Measurements from ENCODE around the gene ACTN3. TPM values are rescaled to one million over a fixed set of nuclear protein-coding genes. Genes with fewer than 3 reads are reported as not detected.
"Not testable (repeated sequence)": the region's sequence is repeated elsewhere in the genome, so short reads cannot be mapped to it uniquely, and the experiment has no call there.

Gene ACTN3
- total RNA-seq, 2 experiments from 2014 or later, result 0.23 TPM; not detected in 1

- peak overlapping the region; percentile 0 for H3K4me3 Mint-ChIP-seq
- ChIA-PET CTCF (interaction anchor here (1.3 to 3.4 kb wide), 4 partner anchors 11 to 82 kb away, joined by 3 to 14 read pairs (median 7); partner anchors contain the start of gene RBM4B), POLR2A (no interaction called here)
- H3K4me1 Mint-ChIP-seq, result peaks cover 34% of the 10 kb centered on the region
- H3K27me3 Mint-ChIP-seq, result no peaks in the 10 kb centered on the region
- H3K9me3 Mint-ChIP-seq, result no peaks in the 10 kb centered on the region
- DNase-seq, result no peak
- H3K27ac Mint-ChIP-seq, result no peak overlapping the region
- peaks cover 2% of the 10 kb centered on the region for H3K36me3 Mint-ChIP-seq (ENCODE audit: low read depth)
Observed at GRCh38 chr11:66595245-66595904, 48.7 kb downstream of the ACTN3 start.

- Mint-ChIP-seq H3K36me3 (ENCODE audit: low read depth) (no peaks in the 10 kb centered on the region), H3K27ac (no peak overlapping the region), H3K9me3 (no peaks in the 10 kb centered on the region), H3K4me1 (peaks cover 15% of the 10 kb centered on the region), H3K27me3 (no peaks in the 10 kb centered on the region), H3K4me3 (no peak overlapping the region)
- POLR2A ChIA-PET, result no interaction called here
- DNase-seq, result no peak
- CTCF ChIA-PET, result no interaction called here
Observed at GRCh38 chr11:66598993-66599392, 52.3 kb downstream of the ACTN3 start.

DNA sequence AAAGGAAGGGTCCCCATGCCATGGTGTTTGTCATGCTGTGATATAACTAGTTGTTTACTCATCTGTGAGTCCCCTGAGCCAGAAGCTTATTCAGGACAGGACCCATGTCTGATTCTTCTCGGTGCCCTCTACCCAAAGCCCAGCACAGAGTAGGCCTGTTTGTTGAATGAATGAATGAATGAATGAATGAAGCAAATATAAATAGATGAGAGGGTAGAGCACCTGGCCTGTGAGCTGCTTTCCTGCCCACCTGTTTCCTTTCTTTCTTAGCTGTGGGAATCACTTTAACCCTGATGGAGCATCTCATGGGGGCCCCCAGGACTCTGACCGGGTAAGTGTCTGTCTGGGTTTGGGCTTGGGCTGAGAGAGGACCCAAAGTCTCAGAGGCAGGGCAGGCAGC lies 53.5 kb downstream of the ACTN3 start:
- no peaks in the 10 kb centered on the region for H3K27me3 Mint-ChIP-seq
- DNase-seq, result no peak
- H3K36me3 Mint-ChIP-seq (ENCODE audit: low read depth), result peaks cover 5% of the 10 kb centered on the region
- H3K4me3 Mint-ChIP-seq, result no peak overlapping the region
- ChIA-PET CTCF (no interaction called here), POLR2A (no interaction called here)
- no peaks in the 10 kb centered on the region for H3K9me3 Mint-ChIP-seq
- no peak overlapping the region for H3K27ac Mint-ChIP-seq
- peaks cover 10% of the 10 kb centered on the region for H3K4me1 Mint-ChIP-seq

DNA sequence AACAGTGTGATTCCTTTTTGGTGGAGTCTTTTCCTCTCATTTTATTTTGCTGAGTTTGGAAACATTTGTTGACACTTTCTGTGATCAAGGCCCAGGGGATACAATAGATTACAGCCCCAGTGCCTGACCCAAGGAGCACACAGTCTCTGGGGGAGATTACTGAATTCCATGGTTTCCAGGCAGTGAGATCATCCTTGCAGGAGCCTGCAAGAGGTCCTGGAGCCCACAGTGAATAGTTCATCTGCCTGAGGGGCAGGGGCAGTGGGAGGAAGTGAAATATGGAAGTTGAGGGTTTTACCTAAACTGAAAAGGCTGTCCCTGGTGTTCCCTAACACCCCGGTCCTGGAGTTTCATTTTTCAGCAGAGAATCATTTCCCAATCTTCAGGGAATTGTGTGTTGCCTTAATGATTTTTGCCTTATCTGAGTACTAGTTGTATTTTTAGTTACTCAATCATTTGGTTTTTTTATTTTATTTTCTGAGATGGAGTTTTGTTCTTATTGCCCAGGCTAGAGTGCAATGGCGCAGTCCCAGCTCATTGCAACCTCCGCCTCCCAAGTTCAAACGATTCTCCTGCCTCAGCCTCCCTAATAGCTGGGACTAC lies 54.0 kb downstream of the ACTN3 start:
- ChIA-PET CTCF (no interaction called here), POLR2A (no interaction called here)
- Mint-ChIP-seq H3K27ac (no peak overlapping the region), H3K9me3 (no peaks in the 10 kb centered on the region), H3K36me3 (ENCODE audit: low read depth) (peaks cover 6% of the 10 kb centered on the region), H3K4me1 (peaks cover 4% of the 10 kb centered on the region), H3K4me3 (no peak overlapping the region), H3K27me3 (no peaks in the 10 kb centered on the region)
- no peak for DNase-seq

DNA sequence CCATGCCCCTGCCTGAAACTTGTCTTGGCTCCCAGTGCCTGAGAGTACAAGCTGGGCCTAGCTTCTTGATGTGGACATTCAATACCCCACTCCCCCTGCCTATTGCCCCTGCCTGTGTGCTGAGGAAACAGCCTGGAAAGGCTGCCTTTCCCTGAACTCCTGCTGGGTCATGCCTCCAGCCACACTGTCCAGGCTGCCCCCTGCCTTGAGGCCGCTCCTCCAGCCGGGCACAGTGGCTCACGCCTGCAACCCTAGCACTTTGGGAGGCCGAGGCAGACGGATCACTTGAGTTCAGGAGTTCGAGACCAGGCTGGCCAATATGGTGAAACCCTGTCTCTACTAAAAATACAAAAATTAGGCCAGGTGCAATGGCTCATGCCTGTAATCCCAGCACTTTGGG lies 56.4 kb downstream of the ACTN3 start:
- H3K9me3 Mint-ChIP-seq, result no peaks in the 10 kb centered on the region
- H3K4me3 Mint-ChIP-seq, result no peak overlapping the region
- no peaks in the 10 kb centered on the region for H3K27me3 Mint-ChIP-seq
- no peak for DNase-seq
- POLR2A ChIA-PET, result no interaction called here
- H3K36me3 Mint-ChIP-seq (ENCODE audit: low read depth), result peaks cover 6% of the 10 kb centered on the region
- no peaks in the 10 kb centered on the region for H3K4me1 Mint-ChIP-seq
- no peak overlapping the region for H3K27ac Mint-ChIP-seq
- CTCF ChIA-PET, result interaction anchor here (0.5 kb wide), 1 partner anchor 380 kb away, joined by 3 read pairs; no protein-coding TSS in a partner anchor

GRCh38 chr11:66604155-66604554 lies 57.5 kb downstream of the ACTN3 start:
- Mint-ChIP-seq H3K27ac (no peak overlapping the region), H3K27me3 (no peaks in the 10 kb centered on the region), H3K4me1 (no peaks in the 10 kb centered on the region), H3K9me3 (no peaks in the 10 kb centered on the region), H3K36me3 (ENCODE audit: low read depth) (peaks cover 6% of the 10 kb centered on the region), H3K4me3 (no peak overlapping the region)
- no peak for DNase-seq
- POLR2A ChIA-PET, result no interaction called here
- CTCF ChIA-PET, result interaction anchor here (0.9 kb wide), 1 partner anchor 8 kb away, joined by 3 read pairs; no protein-coding TSS in a partner anchor

DNA sequence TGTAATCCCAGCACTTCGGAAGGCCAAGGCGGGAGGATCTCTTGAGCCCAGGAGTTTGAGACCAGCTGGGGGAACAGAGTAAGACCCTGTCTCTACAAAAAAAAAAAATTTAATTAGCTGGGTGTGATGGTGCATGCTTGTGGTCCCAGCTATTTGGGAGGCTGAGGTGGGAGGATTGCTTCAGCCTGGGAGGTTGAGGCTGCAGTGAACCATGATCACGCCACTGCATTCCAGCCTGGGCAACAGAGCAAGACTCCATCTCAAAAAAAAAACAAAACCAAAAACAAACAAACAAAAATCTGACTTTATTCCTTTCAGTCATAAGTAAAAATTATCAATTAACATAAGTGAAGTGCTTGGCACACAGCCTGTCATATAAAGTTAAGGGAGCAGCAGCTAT lies 59.9 kb downstream of the ACTN3 start:
- H3K27me3 Mint-ChIP-seq; DNase-seq; H3K9me3 Mint-ChIP-seq; H3K4me3 Mint-ChIP-seq; H3K27ac Mint-ChIP-seq; H3K36me3 Mint-ChIP-seq (ENCODE audit: low read depth): not testable (repeated sequence)
- ChIA-PET CTCF (interaction anchor here (0.8 to 2.2 kb wide), 6 partner anchors 12 to 53 kb away, joined by 3 to 10 read pairs (median 4); partner anchors contain the start of genes CCDC87 and RBM4), POLR2A (interaction anchor here (0.9 kb wide), 1 partner anchor 31 kb away, joined by 8 read pairs; the partner anchor contains the start of gene RBM4)
- peaks cover 11% of the 10 kb centered on the region for H3K4me1 Mint-ChIP-seq

DNA sequence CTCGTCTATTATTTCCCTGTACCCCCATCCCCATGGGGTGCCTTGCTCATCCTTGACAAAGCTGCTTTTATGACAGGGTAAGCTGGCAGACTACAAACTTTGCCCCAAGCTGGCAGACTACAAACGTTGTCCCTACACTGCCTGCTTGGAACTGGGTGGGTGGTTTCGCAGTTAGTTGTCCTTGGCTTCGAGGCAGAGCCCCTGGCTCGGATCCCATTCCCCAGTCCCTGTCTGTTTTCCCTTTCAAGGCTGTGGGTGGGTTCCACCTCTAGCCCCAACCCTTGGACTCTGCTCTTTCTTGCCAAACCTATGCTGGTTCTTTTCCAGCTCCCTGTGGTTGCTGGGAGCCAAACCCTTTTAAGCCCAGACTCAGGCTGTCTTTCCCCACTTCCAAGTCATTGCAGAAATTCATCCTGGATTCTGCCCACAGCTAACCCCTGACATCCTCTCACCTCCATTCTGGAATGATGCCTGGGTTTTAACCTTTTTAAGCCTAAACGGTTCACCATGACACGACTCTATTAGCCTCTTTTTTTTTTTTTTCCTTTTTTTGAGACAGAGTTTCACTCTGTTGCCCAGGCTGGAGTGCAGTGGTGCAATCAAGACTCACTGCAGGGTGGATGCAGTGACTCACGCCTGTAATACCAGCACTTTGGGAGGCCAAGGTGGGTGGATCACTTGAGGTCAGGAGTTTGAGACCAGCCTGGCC lies 60.6 kb downstream of the ACTN3 start:
- ChIA-PET CTCF (interaction anchor here (0.8 to 2.2 kb wide), 5 partner anchors 13 to 53 kb away, joined by 3 to 10 read pairs (median 4); partner anchors contain the start of genes CCDC87 and RBM4), POLR2A (interaction anchor here (0.9 kb wide), 1 partner anchor 31 kb away, joined by 8 read pairs; the partner anchor contains the start of gene RBM4)
- peaks cover 11% of the 10 kb centered on the region for H3K4me1 Mint-ChIP-seq
- no peaks in the 10 kb centered on the region for H3K9me3 Mint-ChIP-seq
- H3K27me3 Mint-ChIP-seq, result no peaks in the 10 kb centered on the region
- no peak overlapping the region for H3K27ac Mint-ChIP-seq
- H3K4me3 Mint-ChIP-seq, result no peak overlapping the region
- no peak for DNase-seq
- peaks cover 6% of the 10 kb centered on the region for H3K36me3 Mint-ChIP-seq (ENCODE audit: low read depth)

- CTCF ChIA-PET, result interaction anchor here (1.4 kb wide), 1 partner anchor 17 kb away, joined by 4 read pairs; the partner anchor contains the start of genes CCDC87 and CCS
- Mint-ChIP-seq H3K36me3 (ENCODE audit: low read depth) (peaks cover 4% of the 10 kb centered on the region), H3K27me3 (no peaks in the 10 kb centered on the region), H3K4me1 (peaks cover 13% of the 10 kb centered on the region), H3K9me3 (no peaks in the 10 kb centered on the region), H3K4me3 (no peak overlapping the region), H3K27ac (peak overlapping the region; percentile 83)
- POLR2A ChIA-PET, result no interaction called here
- DNase-seq, result no peak
Observed at GRCh38 chr11:66609721-66610617, 63.3 kb downstream of the ACTN3 start.

DNA sequence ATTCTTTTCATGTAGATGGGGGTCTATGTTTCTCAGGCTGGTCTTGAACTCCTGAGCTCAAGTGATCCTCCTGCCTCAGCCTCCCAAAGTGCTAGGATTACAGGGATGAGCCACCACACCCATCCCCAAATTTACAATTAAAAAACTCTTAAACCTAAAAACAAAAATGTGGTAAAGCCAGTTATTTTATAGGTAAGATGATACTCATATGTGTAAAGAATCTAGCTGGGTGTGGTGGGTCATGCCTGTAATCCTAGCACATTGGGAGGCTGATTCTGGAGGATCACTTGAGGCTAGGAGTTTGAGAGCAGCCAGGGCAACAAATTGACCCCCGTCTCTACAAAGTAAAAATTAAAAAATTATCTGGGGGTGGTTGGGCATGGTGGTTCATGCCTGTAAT lies 65.8 kb downstream of the ACTN3 start:
- no peaks in the 10 kb centered on the region for H3K27me3 Mint-ChIP-seq
- POLR2A ChIA-PET, result no interaction called here
- no peaks in the 10 kb centered on the region for H3K9me3 Mint-ChIP-seq
- peaks cover 24% of the 10 kb centered on the region for H3K4me1 Mint-ChIP-seq
- H3K36me3 Mint-ChIP-seq (ENCODE audit: low read depth), result peaks cover 15% of the 10 kb centered on the region
- CTCF ChIA-PET, result no interaction called here
- no peak for DNase-seq
- no peak overlapping the region for H3K4me3 Mint-ChIP-seq
- no peak overlapping the region for H3K27ac Mint-ChIP-seq
